H7 (cell line): ENCODE data around the gene C20orf202. TPM values are rescaled to one million over a fixed set of nuclear protein-coding genes. Genes with fewer than 3 reads are reported as not detected.

ENCODE experiments used
- DNase-seq: peaks from one replicate; pipeline ENCODE4 v3.0.0; 2012
- H3K27me3 ChIP-seq: 2 replicates; pipeline ENCODE4 v1.6.0; 2011; ENCODE audit warnings: mild to moderate bottlenecking, low read length; ENCODE audit not compliant: control insufficient read depth, insufficient read depth
- H3K36me3 ChIP-seq: replicated peaks from 2 replicates; pipeline ENCODE4 v1.5.1; 2011; ENCODE audit warnings: low read length; ENCODE audit not compliant: control insufficient read depth, insufficient read depth
- H3K4me3 ChIP-seq: 2 replicates; pipeline ENCODE4 v1.5.1; 2011; ENCODE audit warnings: low read depth, mild to moderate bottlenecking, control low read depth, low read length, moderate library complexity; ENCODE audit not compliant: insufficient read depth
- total RNA-seq: library from RNA; depleted of rRNA; stranded (reverse); fragments of >200 nt; shearing (Covaris generic); gene quantifications from 2 replicates; pipeline ENCODE4 v1.2.3, GENCODE V29; 2014

The C20orf202 gene
- total RNA-seq, 1 experiment from 2014 or later, result not detected

DNA sequence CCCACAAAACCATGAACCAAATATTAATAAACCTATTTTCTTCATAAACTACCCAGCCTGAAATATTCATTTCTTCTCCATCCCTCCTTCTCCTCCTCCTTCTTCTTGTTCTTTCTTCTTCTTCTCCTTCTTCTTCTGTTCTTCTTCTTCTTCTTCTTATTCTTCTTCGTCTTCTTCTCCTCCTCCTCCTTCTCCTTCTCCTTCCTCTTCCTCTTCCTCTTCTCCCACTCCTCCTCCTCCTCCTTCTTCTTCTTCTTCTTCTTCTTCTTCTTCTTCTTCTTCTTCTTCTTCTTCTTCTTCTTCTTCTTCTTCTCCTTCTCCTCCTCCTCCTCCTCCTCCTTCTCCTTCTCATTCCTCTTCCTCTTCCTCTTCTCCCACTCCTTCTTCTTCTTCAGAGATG lies 13.4 kb upstream of the C20orf202 start:
- H3K36me3 ChIP-seq, result no peaks in the 10 kb centered on the region
- no peak overlapping the region for H3K4me3 ChIP-seq
- no peak for DNase-seq
- peaks cover 11% of the 10 kb centered on the region for H3K27me3 ChIP-seq

GRCh38 chr20:1190847-1191246 lies 12.4 kb upstream of the C20orf202 start:
- Histone ChIP-seq H3K36me3 (no peaks in the 10 kb centered on the region), H3K27me3 (peaks cover 8% of the 10 kb centered on the region), H3K4me3 (no peak overlapping the region)
- no peak for DNase-seq

GRCh38 chr20:1191299-1191698 lies 12.0 kb upstream of the C20orf202 start:
- peaks cover 6% of the 10 kb centered on the region for H3K27me3 ChIP-seq
- no peaks in the 10 kb centered on the region for H3K36me3 ChIP-seq
- no peak overlapping the region for H3K4me3 ChIP-seq
- DNase-seq, result no peak

- 0 out of 2 replicates have a peak, but pooled peaks cover under 1% of the 10 kb centered on the region for H3K27me3 ChIP-seq
- no peaks in the 10 kb centered on the region for H3K36me3 ChIP-seq
These were observed 8.0 kb upstream of the C20orf202 start for GRCh38 chr20:1195226-1195625.

DNA sequence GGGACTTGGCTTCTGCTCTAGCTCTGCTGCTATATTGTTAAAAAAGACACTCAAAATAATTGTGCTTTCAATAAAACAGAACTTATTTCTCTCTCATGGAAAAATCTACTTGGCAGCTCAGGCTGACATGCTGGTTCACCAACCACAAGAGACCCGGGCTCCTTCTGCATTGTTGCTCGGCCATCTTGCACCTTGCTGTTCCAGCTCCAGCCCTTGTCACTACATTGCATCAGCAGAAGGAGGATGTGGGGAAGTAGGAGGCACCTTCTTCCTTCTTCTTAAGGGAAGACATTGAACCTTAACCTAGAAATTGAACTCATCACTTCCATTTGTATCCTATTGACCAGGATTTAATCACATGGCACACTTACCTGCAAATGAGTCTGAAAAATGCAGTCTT lies 6.6 kb upstream of the C20orf202 start:
- Histone ChIP-seq H3K4me3 (no peak overlapping the region), H3K27me3 (no peaks in the 10 kb centered on the region; the same call in 1 of the 2 replicates), H3K36me3 (no peaks in the 10 kb centered on the region)
- DNase-seq, result no peak

More at GRCh38 chr20:1195226-1195625, 8.0 kb upstream of the C20orf202 start:
- no peak overlapping the region for H3K4me3 ChIP-seq
- DNase-seq, result no peak

GRCh38 chr20:1197801-1198200 lies 5.5 kb upstream of the C20orf202 start:
- no peak for DNase-seq
- H3K27me3 ChIP-seq, result no peaks in the 10 kb centered on the region; the same call in 1 of the 2 replicates
- H3K4me3 ChIP-seq, result no peak overlapping the region
- H3K36me3 ChIP-seq, result no peaks in the 10 kb centered on the region

- no peak for DNase-seq
- no peaks in the 10 kb centered on the region; the same call in 1 of the 2 replicates for H3K27me3 ChIP-seq
- H3K36me3 ChIP-seq, result no peaks in the 10 kb centered on the region
- H3K4me3 ChIP-seq, result no peak overlapping the region
These were observed 4.5 kb upstream of the C20orf202 start for GRCh38 chr20:1198751-1199150.

DNA sequence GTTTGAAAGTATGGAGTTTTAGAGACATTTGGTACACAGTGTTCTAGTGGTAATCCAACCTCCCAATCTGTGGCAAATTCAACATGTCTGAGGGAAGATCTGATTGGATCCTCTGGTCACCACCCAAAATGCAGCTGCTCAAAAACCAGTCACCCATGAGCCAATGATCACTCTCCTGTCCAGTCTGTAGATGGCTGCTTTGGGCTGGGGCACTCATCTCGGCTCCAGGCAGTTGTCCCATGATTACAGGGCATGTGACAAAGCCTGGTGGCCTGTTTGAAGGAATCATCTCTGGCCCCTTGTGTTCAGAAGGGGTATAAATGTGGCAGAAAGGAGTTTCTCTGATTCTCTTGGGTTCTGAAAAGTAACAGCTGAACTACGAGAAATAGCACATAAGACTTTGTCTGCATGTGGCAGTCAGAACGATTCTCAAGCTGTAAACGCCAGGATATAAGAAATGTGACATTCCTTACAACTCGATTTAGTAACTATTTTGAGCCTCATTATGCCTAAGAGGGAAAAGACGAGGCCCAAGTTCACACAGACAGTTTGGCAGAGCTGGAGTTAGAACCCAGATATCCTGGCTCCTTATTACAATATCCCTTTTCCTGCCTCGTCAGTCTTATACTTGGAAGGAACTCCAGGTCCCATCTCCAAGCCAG lies 3.9 kb upstream of the C20orf202 start:
- Histone ChIP-seq H3K27me3 (no peaks in the 10 kb centered on the region; the same call in 1 of the 2 replicates), H3K36me3 (no peaks in the 10 kb centered on the region), H3K4me3 (no peak overlapping the region)
- no peak for DNase-seq

DNA sequence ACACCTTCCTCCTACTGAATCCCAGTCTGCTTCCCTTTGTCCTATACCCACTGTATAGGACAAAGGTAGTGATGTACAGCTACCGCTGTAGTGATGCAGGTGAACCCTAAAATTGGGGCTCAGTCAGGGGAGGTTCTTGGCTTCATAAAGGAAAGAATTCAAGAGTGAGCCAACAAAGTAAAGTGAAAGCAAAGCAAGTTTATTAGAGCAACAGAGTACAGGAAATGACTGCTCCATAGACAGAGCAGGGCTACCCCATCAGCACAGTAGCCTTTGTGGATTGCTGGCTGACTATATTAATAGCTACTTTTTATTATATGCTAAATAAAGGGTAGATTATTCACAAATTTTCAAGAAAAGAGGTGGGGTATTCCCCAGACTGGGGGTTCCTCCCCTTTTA lies 3.3 kb upstream of the C20orf202 start:
- DNase-seq, result no peak
- Histone ChIP-seq H3K36me3 (no peaks in the 10 kb centered on the region), H3K27me3 (no peaks in the 10 kb centered on the region; the same call in 1 of the 2 replicates)

DNA sequence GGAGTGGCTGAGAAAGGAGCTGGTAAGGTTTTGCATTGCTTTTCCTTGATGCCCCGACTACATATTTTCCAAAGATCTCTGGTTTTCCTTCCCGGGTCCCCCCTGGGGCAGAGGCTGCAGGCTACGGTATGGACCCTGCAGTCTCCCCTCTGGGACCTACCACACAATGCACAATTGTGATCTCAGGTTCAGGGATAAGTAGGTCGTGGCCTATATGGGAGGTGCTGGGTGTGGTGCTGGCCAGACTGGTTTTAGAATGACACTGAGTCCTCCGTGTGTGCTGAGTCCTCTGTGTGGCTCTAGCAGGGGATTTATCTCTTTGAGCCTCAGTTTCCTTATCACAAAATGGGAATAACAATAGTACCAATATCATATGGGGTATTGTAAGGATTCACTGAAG lies 376 bp downstream of the C20orf202 start:
- Histone ChIP-seq H3K36me3 (no peaks in the 10 kb centered on the region), H3K27me3 (peaks cover 2% of the 10 kb centered on the region)
- DNase-seq, result no peak

More for the DNA sequence above, 3.3 kb upstream of the C20orf202 start:
- no peak overlapping the region for H3K4me3 ChIP-seq

DNA sequence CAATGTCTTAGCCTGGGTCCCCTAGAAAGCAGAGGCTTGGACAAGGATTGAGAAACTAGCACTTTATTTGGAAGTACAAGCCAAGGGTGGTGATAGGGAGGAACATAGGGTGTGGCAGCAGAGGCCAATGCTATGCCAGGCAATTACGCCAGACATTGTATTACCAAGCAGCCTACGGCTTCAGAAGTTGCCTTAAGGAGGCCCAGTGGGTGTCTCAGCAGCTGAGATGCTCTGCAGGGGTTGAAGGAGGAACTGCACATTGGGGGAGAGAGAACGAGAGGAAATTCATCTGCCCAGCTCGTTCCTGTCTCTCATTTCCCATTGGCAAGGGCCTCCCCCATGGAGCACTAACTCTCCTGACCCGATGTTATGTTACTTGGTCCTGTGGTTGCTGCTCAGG lies 859 bp downstream of the C20orf202 start:
- no peak for DNase-seq
- H3K27me3 ChIP-seq, result peaks cover 3% of the 10 kb centered on the region

More for the DNA sequence above, 376 bp downstream of the C20orf202 start:
- H3K4me3 ChIP-seq, result no peak overlapping the region

DNA sequence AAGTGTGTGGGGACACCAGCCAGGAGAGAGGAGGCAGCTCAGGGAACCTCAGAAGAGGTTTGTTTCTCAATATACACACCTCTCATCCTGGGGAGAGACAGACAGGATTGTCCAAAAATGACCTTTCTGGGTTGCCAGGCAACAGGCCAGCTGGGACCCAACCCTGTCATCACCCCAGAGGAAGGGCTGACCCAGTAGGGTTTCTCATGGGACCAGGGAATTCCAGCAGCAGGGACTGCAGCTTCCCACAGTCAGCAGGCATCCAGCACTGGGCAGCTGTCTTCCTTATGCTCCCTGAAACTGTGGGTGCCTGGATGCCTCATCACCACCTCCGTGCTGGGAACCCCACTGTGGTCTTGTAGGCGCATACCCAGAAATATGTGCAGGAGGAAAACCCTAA lies 1.3 kb downstream of the C20orf202 start:
- peaks cover 3% of the 10 kb centered on the region for H3K27me3 ChIP-seq
- H3K36me3 ChIP-seq, result no peaks in the 10 kb centered on the region
- H3K4me3 ChIP-seq, result no peak overlapping the region
- no peak for DNase-seq

More for the DNA sequence above, 859 bp downstream of the C20orf202 start:
- H3K36me3 ChIP-seq, result no peaks in the 10 kb centered on the region
- H3K4me3 ChIP-seq, result no peak overlapping the region

DNA sequence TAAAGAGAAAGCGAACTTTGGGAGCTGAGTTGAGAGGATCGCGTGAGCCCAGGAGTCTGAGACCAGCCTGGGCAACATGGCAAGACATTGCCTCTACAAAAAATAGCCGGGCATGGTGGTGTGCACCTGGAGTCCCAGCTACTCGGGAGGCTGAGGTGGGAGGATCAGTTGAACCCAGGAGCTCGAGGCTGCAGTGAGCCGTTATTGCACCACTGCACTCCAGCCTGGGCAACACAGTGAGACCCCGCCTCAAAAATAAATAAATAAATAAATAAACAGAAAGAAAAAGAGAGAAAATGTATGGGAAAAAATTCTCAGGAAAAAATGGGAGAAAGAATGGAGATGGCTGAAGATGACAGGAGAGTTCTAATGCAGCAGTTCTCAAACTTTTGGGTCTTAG lies 2.5 kb downstream of the C20orf202 start:
- Histone ChIP-seq H3K27me3 (peaks cover 3% of the 10 kb centered on the region), H3K4me3 (no peak overlapping the region), H3K36me3 (no peaks in the 10 kb centered on the region)
- no peak for DNase-seq

DNA sequence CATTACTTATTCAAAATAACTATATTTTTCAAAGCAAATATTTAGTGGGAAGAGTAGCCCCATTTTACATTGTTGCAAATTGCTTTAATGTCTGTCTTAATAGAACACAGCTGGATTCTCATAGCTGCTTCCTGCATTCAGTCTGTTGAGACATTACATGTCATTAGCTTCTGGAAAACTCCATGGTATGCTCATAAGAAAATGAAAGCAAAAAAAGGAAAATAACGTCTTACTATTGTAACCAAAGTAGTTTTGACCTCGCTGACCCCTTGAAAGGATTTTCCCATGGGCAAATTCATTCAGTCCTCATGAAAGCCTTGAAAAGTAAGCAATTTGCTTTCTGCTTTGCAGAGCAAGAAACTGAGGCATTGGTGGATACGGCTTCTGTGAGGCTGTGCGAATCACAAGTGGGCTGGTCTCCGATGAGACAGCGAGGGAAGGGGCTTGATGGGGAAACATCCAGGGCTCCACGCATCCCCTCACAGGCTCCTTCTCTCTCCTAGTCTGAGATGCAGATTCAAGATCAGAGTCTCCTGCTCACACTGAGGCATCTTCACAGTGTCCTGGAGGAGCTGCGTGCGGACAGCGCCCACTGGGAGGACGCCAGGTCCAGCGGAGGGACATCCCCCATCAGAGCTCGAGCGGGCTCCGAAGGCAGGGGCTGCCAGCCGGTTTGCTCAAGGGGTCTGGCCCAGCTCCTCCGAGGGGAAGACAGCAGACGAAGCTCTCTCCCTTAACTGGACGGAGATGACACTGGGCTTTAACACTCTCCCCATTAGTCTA lies 3.3 kb downstream of the C20orf202 start:
- no peak for DNase-seq

GRCh38 chr20:1207293-1207878 lies 4.1 kb downstream of the C20orf202 start:
- Histone ChIP-seq H3K27me3 (peaks cover 3% of the 10 kb centered on the region), H3K4me3 (no peak overlapping the region), H3K36me3 (no peaks in the 10 kb centered on the region)
- no peak for DNase-seq

More for the DNA sequence above, 3.3 kb downstream of the C20orf202 start:
- peaks cover 3% of the 10 kb centered on the region for H3K27me3 ChIP-seq
- H3K36me3 ChIP-seq, result no peaks in the 10 kb centered on the region
- no peak overlapping the region for H3K4me3 ChIP-seq
